Measurements from ENCODE around the gene EDAR. TPM values are rescaled to one million over a fixed set of nuclear protein-coding genes. Genes with fewer than 3 reads are reported as not detected.

EDAR gene
- total and polyA plus RNA-seq, 4 experiments from 2014 or later = 3.0 to 6.3 (median 4.6) TPM

DNA sequence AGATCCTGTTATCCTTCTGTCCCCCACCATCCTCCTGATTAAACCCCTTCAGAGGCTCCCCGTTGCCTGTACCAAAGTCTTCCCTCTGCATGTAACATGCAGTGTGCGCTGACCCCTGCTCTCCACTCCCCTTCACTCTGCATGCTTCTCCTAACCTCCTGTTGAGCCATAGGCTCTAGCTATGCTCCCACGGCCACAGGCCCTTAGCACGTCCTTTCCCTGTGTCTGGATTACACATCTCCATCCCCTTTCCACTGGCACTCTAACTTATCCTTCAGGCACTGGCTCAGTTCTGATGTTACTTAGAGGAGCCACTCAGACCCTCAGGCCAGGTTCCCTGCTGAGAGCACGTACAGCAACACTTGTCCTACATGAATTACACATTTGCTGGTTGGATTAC is 29.4 kb upstream of the EDAR start:
- H3K4me3 ChIP-seq (ENCODE audit: low read length in 2 of 2) = no peak overlapping the region
- peaks cover 11% of the 10 kb centered on the region for H3K4me1 ChIP-seq (ENCODE audit: insufficient read depth, low read length)
- no peaks in the 10 kb centered on the region for H3K27me3 ChIP-seq (ENCODE audit: insufficient read depth, low read length)
- no peaks in the 10 kb centered on the region for H3K36me3 Mint-ChIP-seq
- H3K4me1 Mint-ChIP-seq = peaks cover 9 to 24% (median 14%) of the 10 kb centered on the region in 4 donors
- ChIA-PET POLR2A (ENCODE audit: partially characterized antibody) (interaction anchor here (2.2 kb wide), 1 partner anchor 13 kb away, joined by 8 read pairs; no protein-coding TSS in a partner anchor), CTCF (ENCODE audit: partially characterized antibody) (no interaction called here)
- H3K4me3 Mint-ChIP-seq = no peak overlapping the region
- intact Hi-C loops (cut with micrococcal nuclease) = no loop called here
- no peaks in the 10 kb centered on the region for H3K27me3 Mint-ChIP-seq
- no peaks in the 10 kb centered on the region for H3K36me3 ChIP-seq (ENCODE audit: insufficient read depth, low read length)
- H3K27ac Mint-ChIP-seq = no peak overlapping the region
- DNase-seq = no peak
- H3K27ac ChIP-seq (ENCODE audit: low read depth, low read length) = no peak overlapping the region
- no peaks in the 10 kb centered on the region for H3K9me3 ChIP-seq (ENCODE audit: control insufficient read depth in 1 of 2, low read length in 2 of 2)
- H3K9me3 Mint-ChIP-seq = no peaks in the 10 kb centered on the region

DNA sequence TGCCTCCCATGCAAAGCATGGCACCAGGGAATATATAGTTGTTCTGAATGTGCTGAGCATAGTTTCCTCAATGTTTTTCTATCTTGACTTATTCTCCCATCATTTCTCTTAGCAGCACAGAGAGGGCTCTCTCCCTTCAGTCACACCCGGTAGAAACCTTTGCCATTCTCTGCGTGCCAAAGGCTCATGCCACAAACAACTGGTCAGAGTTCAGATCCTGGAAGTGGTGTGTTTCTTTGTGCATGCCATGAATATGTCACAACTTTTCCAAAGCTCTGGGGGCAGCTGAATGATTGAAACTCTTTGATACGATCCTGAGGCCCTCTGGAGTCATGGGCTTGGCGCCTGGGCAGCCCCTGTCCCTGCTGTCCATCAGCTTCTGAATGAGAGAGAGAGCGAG is 28.0 kb upstream of the EDAR start:
- H3K27ac Mint-ChIP-seq = no peak overlapping the region

DNA sequence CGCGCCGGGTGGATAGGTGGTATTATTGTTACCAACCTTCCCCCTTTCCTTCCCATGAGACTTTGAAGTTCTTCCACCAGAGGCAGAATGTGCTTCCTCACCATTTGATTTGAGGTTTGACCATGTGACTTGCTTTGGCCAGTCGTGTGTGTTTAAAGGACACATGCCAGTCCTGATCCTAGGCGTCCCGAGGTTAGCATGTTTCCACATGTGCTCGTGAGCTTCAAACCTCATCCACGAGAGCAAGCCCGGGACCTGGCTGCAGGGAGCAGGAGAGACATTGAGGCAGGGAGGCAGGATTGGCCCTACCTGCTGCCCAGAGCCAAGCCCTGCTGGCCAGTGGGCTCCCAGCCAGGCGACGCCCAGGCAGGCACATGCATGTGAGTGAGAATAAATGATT is 27.4 kb upstream of the EDAR start:
- CTCF ChIA-PET (ENCODE audit: partially characterized antibody) = interaction anchor here (1.0 kb wide), 1 partner anchor 31 kb away, joined by 3 read pairs; no protein-coding TSS in a partner anchor
- POLR2A ChIA-PET (ENCODE audit: partially characterized antibody) = interaction anchor here (2.2 kb wide), 1 partner anchor 15 kb away, joined by 8 read pairs; no protein-coding TSS in a partner anchor
- intact Hi-C loops (cut with micrococcal nuclease) = no loop called here

More for the DNA sequence above, 28.0 kb upstream of the EDAR start:
- no peak overlapping the region for H3K4me3 ChIP-seq (ENCODE audit: low read length in 2 of 2)
- no peaks in the 10 kb centered on the region for H3K36me3 ChIP-seq (ENCODE audit: insufficient read depth, low read length)
- H3K4me1 ChIP-seq (ENCODE audit: insufficient read depth, low read length) = peaks cover 11% of the 10 kb centered on the region
- intact Hi-C loops (cut with micrococcal nuclease) = no loop called here
- no peak overlapping the region for H3K27ac ChIP-seq (ENCODE audit: low read depth, low read length)
- no peak for DNase-seq
- Mint-ChIP-seq H3K9me3 (no peaks in the 10 kb centered on the region), H3K27me3 (no peaks in the 10 kb centered on the region), H3K36me3 (no peaks in the 10 kb centered on the region), H3K4me3 (no peak overlapping the region), H3K4me1 (peaks cover 9 to 24% (median 14%) of the 10 kb centered on the region in 4 donors)
- ChIA-PET POLR2A (ENCODE audit: partially characterized antibody) (interaction anchor here (2.2 kb wide), 1 partner anchor 15 kb away, joined by 8 read pairs; no protein-coding TSS in a partner anchor), CTCF (ENCODE audit: partially characterized antibody) (interaction anchor here (1.0 kb wide), 1 partner anchor 31 kb away, joined by 3 read pairs; no protein-coding TSS in a partner anchor)
- H3K9me3 ChIP-seq (ENCODE audit: control insufficient read depth in 1 of 2, low read length in 2 of 2) = no peaks in the 10 kb centered on the region
- H3K27me3 ChIP-seq (ENCODE audit: insufficient read depth, low read length) = no peaks in the 10 kb centered on the region

DNA sequence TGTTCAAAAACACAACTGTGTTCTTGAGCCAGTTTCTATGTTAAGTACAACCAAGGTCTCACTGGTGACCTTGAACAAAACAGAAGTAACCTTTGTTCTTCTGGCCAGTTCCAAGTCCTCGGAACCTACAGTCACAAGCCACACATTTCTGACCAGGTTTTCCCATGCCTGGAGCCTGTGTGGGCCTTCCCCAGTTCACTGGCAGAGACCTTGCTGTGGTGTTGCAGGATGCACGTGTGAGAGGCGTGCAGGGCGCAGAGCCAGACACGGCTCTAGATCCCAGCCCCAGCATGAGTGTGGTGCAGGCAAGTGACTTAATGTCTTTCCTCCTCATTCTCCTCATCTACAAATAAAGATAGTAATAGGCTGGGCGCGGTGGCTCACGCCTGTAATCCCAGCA is 25.5 kb upstream of the EDAR start:
- H3K27ac Mint-ChIP-seq = no peak overlapping the region
- POLR2A ChIA-PET (ENCODE audit: partially characterized antibody) = interaction anchor here (1.2 kb wide), 1 partner anchor 10 kb away, joined by 3 read pairs; no protein-coding TSS in a partner anchor

More for the DNA sequence above, 27.4 kb upstream of the EDAR start:
- no peak overlapping the region for H3K4me3 Mint-ChIP-seq
- H3K36me3 Mint-ChIP-seq = no peaks in the 10 kb centered on the region
- no peak overlapping the region for H3K27ac ChIP-seq (ENCODE audit: low read depth, low read length)
- no peak overlapping the region for H3K27ac Mint-ChIP-seq
- H3K4me1 ChIP-seq (ENCODE audit: insufficient read depth, low read length) = peaks cover 11% of the 10 kb centered on the region
- no peaks in the 10 kb centered on the region for H3K9me3 Mint-ChIP-seq
- H3K27me3 Mint-ChIP-seq = no peaks in the 10 kb centered on the region
- no peaks in the 10 kb centered on the region for H3K27me3 ChIP-seq (ENCODE audit: insufficient read depth, low read length)
- H3K36me3 ChIP-seq (ENCODE audit: insufficient read depth, low read length) = no peaks in the 10 kb centered on the region
- no peak overlapping the region for H3K4me3 ChIP-seq (ENCODE audit: low read length in 2 of 2)
- no peak for DNase-seq
- no peaks in the 10 kb centered on the region for H3K9me3 ChIP-seq (ENCODE audit: control insufficient read depth in 1 of 2, low read length in 2 of 2)
- peaks cover 9 to 24% (median 14%) of the 10 kb centered on the region in 4 donors for H3K4me1 Mint-ChIP-seq

DNA sequence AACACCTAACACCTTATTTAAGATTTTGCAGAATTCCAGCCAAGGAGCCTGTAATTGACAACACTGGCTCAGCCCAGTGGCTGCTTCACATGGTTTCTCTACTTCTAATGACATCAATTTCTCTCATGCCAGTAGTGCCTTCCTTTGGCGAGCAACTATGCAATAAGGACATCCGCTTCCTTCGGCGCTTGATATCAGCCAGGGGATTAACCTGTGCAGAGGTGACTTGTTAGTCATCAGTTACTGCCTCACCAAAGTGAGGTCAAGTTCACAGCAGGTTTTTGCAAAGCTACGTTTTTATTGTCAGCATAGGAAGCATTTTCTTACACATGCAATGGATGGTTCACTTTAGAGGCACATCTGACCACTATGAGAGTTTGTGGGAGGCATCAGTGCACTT is 24.0 kb upstream of the EDAR start:
- intact Hi-C loops (cut with micrococcal nuclease) = no loop called here
- DNase-seq = no peak
- Histone ChIP-seq H3K9me3 (ENCODE audit: control insufficient read depth in 1 of 2, low read length in 2 of 2) (no peaks in the 10 kb centered on the region), H3K36me3 (ENCODE audit: insufficient read depth, low read length) (no peaks in the 10 kb centered on the region), H3K27ac (ENCODE audit: low read depth, low read length) (no peak overlapping the region), H3K4me1 (ENCODE audit: insufficient read depth, low read length) (no peaks in the 10 kb centered on the region), H3K4me3 (ENCODE audit: low read length in 2 of 2) (no peak overlapping the region), H3K27me3 (ENCODE audit: insufficient read depth, low read length) (no peaks in the 10 kb centered on the region)
- Mint-ChIP-seq H3K4me1 (peaks cover 0 to 12% (median 6%) of the 10 kb centered on the region in 4 donors), H3K9me3 (no peaks in the 10 kb centered on the region), H3K36me3 (no peaks in the 10 kb centered on the region), H3K27ac (no peak overlapping the region), H3K4me3 (no peak overlapping the region), H3K27me3 (no peaks in the 10 kb centered on the region)
- ChIA-PET POLR2A (ENCODE audit: partially characterized antibody) (interaction anchor here (1.2 kb wide), 1 partner anchor 9 kb away, joined by 3 read pairs; no protein-coding TSS in a partner anchor), CTCF (ENCODE audit: partially characterized antibody) (interaction anchor here (1.5 kb wide), 1 partner anchor 84 kb away, joined by 4 read pairs; no protein-coding TSS in a partner anchor)

More for the DNA sequence above, 25.5 kb upstream of the EDAR start:
- no peak overlapping the region for H3K4me3 ChIP-seq (ENCODE audit: low read length in 2 of 2)
- H3K4me1 ChIP-seq (ENCODE audit: insufficient read depth, low read length) = no peaks in the 10 kb centered on the region
- peaks cover 0 to 12% (median 6%) of the 10 kb centered on the region in 4 donors for H3K4me1 Mint-ChIP-seq
- no peaks in the 10 kb centered on the region for H3K9me3 ChIP-seq (ENCODE audit: control insufficient read depth in 1 of 2, low read length in 2 of 2)
- no peak for DNase-seq
- no peaks in the 10 kb centered on the region for H3K9me3 Mint-ChIP-seq
- no peaks in the 10 kb centered on the region for H3K36me3 ChIP-seq (ENCODE audit: insufficient read depth, low read length)
- no peaks in the 10 kb centered on the region for H3K27me3 Mint-ChIP-seq
- no peak overlapping the region for H3K27ac ChIP-seq (ENCODE audit: low read depth, low read length)
- CTCF ChIA-PET (ENCODE audit: partially characterized antibody) = no interaction called here
- intact Hi-C loops (cut with micrococcal nuclease) = no loop called here
- H3K4me3 Mint-ChIP-seq = no peak overlapping the region
- no peaks in the 10 kb centered on the region for H3K36me3 Mint-ChIP-seq
- H3K27me3 ChIP-seq (ENCODE audit: insufficient read depth, low read length) = no peaks in the 10 kb centered on the region

DNA sequence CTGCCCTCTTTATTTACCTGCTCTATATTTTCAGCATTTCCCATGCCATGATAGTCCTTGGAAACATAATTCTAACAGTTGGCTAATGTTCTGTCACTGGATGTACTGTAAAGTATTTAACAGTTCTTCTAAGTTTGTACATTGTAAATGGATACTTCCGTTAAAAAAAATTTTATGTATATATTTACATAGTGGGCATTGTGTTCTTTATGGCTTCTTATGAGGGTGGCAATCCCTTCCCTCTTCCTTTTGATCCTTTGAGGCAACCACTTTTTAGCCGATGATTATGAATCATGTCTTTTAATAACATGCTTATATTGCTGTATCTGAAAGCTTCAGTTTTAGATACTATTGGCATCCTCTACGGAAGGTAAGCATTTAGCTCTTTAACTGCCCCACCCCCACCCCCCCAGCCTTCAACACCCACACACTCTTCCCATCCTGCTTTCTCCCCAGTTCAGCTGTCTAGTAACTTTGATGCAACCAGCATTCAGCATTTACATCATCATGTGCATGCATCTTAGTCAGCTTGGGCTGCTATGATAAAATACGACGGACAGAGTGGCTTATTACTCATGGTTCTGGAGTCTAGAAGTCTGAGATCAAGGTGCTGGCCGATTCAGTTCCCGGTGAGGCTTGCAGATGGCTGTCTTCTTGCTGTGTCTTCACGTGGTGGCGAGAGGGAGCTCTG is 21.0 kb upstream of the EDAR start:
- no peaks in the 10 kb centered on the region for H3K27me3 Mint-ChIP-seq
- CTCF ChIA-PET (ENCODE audit: partially characterized antibody) = interaction anchor here (0.6 to 1.8 kb wide), 2 partner anchors 21 to 22 kb away, joined by 3 to 8 read pairs; partner anchors contain the start of gene EDAR
- H3K4me1 Mint-ChIP-seq = peaks cover 0 to 7% (median under 1%) of the 10 kb centered on the region in 4 donors
- Histone ChIP-seq H3K36me3 (ENCODE audit: insufficient read depth, low read length) (no peaks in the 10 kb centered on the region), H3K4me1 (ENCODE audit: insufficient read depth, low read length) (no peaks in the 10 kb centered on the region), H3K9me3 (ENCODE audit: control insufficient read depth in 1 of 2, low read length in 2 of 2) (no peaks in the 10 kb centered on the region), H3K27me3 (ENCODE audit: insufficient read depth, low read length) (no peaks in the 10 kb centered on the region), H3K27ac (ENCODE audit: low read depth, low read length) (no peak overlapping the region), H3K4me3 (ENCODE audit: low read length in 2 of 2) (no peak overlapping the region)
- H3K27ac Mint-ChIP-seq = no peak overlapping the region
- peaks cover 0 to 3% (median 0%) of the 10 kb centered on the region in 8 donors for H3K9me3 Mint-ChIP-seq
- no peak overlapping the region for H3K4me3 Mint-ChIP-seq
- intact Hi-C loops (cut with micrococcal nuclease) = no loop called here
- POLR2A ChIA-PET (ENCODE audit: partially characterized antibody) = interaction anchor here (0.8 kb wide), 1 partner anchor 22 kb away, joined by 3 read pairs; no protein-coding TSS in a partner anchor
- no peak for DNase-seq
- H3K36me3 Mint-ChIP-seq = no peaks in the 10 kb centered on the region

DNA sequence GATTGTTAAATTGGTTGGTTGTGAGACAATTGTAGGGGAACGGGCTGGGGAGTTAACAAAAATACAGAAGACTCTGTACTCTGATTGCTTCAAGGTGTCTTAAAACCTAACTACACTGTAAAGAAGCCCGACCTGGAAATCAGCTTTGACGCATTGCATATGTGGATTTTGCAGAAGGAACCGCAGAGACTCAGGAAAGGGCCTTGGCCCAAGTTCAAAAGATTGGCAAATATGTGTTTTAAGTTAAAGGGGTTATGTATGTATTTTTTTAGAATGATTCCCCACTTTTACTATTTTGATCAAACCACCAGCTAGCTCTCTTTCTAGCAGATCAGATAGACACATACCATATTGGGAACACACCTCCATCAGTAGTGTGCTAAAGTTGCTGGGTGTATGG is 18.0 kb upstream of the EDAR start:
- no peaks in the 10 kb centered on the region for H3K36me3 Mint-ChIP-seq
- H3K27me3 Mint-ChIP-seq = peaks cover 0 to 2% of the 10 kb centered on the region in 2 donors
- peaks cover 0 to 12% (median 3%) of the 10 kb centered on the region in 4 donors for H3K4me1 Mint-ChIP-seq
- ChIA-PET POLR2A (ENCODE audit: partially characterized antibody) (interaction anchor here (1.0 kb wide), 1 partner anchor 11 kb away, joined by 3 read pairs; no protein-coding TSS in a partner anchor), CTCF (ENCODE audit: partially characterized antibody) (interaction anchor here (1.1 to 1.2 kb wide), 2 partner anchors 14 to 17 kb away, joined by 3 to 4 read pairs; no protein-coding TSS in a partner anchor)
- H3K4me1 ChIP-seq (ENCODE audit: insufficient read depth, low read length) = no peaks in the 10 kb centered on the region
- no peaks in the 10 kb centered on the region for H3K9me3 ChIP-seq (ENCODE audit: control insufficient read depth in 1 of 2, low read length in 2 of 2)
- intact Hi-C loops (cut with micrococcal nuclease) = no loop called here
- H3K4me3 Mint-ChIP-seq = no peak overlapping the region
- no peaks in the 10 kb centered on the region for H3K36me3 ChIP-seq (ENCODE audit: insufficient read depth, low read length)
- no peak overlapping the region for H3K4me3 ChIP-seq (ENCODE audit: low read length in 2 of 2)
- H3K9me3 Mint-ChIP-seq = peaks cover 0 to 3% (median 0%) of the 10 kb centered on the region in 8 donors
- H3K27me3 ChIP-seq (ENCODE audit: insufficient read depth, low read length) = no peaks in the 10 kb centered on the region
- no peak overlapping the region for H3K27ac Mint-ChIP-seq
- no peak overlapping the region for H3K27ac ChIP-seq (ENCODE audit: low read depth, low read length)
- DNase-seq = no peak
